OCI-LY7 (cell line): ENCODE results near the gene HEG1.

Experiments used
- CTCF ChIP-seq: fragments of 200-600 bp; sonication (generic); conservative IDR thresholded peaks from 2 replicates; pipeline ENCODE4 v1.5.1; 2014; ENCODE audit warnings: mild to moderate bottlenecking, antibody characterized with exemption, low read length, moderate library complexity, mixed read lengths
- EZH2phosphoT487 ChIP-seq: fragments of 200-600 bp; sonication (generic); IDR thresholded peaks from 2 replicates; pipeline ENCODE4 v1.6.1; 2018; ENCODE audit warnings: low read depth, borderline replicate concordance, mild to moderate bottlenecking, mixed run types, antibody characterized with exemption, low read length, moderate library complexity, mixed read lengths

- TF ChIP-seq EZH2phosphoT487 (no peak), CTCF (no peak)
These were observed 10.6 kb downstream of the HEG1 start for GRCh38 chr3:125045194-125045593.
